ENCODE measurements around the gene MLLT1.

The MLLT1 gene

DNA sequence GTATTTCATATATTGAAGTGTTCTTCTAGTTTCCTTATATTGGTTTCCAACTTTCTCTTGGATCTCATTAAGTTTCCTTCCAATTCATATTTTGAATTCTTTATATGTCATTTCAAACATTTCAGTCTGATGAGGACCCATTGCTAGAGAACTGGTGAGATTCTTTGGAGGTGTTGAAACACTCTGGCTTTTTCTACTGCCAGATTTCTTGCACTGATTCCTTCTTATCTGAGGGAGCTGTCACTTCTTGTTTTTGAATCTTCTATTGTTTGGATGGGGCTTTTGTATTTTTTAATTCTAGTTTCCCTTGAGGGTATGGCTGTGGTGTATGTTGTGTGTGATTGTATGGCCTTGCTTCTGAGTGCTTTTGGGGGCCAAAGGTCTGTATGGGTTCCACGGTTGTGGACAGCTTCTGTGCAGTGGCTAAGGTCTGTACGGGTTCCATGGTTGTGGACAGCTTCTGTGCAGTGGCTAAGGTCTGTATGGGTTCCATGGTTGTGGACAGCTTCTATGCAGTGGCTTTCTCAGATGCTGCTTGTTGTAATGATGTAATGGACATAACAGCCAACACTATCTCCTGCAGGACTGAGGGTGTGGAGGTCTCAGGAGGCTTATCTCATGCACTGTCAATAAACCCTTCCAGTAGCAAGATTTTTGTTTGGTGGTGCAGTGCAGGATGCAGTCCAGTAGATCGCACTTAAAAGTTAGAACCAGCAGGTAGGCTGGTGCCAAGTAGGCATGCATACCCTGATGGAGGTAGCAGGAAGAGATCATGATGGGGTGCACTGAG is 107.5 kb downstream of the MLLT1 start:
- Histone ChIP-seq H3K27me3 (peaks cover 34% of the 10 kb centered on the region), H3K4me1 (ENCODE audit: control insufficient read depth in 1 of 2, insufficient read depth in 1 of 2, low read depth in 1 of 2, low read length in 1 of 2) (no peaks in the 10 kb centered on the region), H3K27ac (no peak overlapping the region), H3K4me3 (ENCODE audit: low read depth in 1 of 2, low read length in 1 of 2) (no peak overlapping the region), H3K9me3 (no peaks in the 10 kb centered on the region), H3K36me3 (no peaks in the 10 kb centered on the region)
- TF ChIP-seq, protein P1, sequence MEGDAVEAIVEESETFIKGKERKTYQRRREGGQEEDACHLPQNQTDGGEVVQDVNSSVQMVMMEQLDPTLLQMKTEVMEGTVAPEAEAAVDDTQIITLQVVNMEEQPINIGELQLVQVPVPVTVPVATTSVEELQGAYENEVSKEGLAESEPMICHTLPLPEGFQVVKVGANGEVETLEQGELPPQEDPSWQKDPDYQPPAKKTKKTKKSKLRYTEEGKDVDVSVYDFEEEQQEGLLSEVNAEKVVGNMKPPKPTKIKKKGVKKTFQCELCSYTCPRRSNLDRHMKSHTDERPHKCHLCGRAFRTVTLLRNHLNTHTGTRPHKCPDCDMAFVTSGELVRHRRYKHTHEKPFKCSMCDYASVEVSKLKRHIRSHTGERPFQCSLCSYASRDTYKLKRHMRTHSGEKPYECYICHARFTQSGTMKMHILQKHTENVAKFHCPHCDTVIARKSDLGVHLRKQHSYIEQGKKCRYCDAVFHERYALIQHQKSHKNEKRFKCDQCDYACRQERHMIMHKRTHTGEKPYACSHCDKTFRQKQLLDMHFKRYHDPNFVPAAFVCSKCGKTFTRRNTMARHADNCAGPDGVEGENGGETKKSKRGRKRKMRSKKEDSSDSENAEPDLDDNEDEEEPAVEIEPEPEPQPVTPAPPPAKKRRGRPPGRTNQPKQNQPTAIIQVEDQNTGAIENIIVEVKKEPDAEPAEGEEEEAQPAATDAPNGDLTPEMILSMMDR (IDR thresholded peaks at IDR 0.05) = no peak

DNA sequence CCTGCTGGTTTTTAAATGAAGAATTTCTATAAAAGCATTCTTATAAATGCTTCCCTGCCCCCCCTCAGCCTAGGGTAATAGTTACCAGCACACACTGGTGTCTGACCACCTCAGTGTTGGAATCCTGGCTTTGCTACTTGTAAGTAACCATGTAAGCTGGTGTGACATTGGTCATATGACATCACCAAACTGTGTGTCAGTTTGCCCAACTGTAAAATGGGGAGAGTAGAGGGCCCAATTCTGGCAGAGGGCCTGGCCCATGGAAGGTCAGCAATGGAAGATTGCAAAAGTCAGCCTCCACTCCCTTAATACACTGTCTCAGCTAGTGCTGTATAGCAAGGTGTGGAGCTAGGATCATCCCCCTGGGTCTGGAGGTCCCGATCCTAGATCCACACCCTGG is 112.7 kb downstream of the MLLT1 start:
- H3K4me3 ChIP-seq (ENCODE audit: low read depth in 1 of 2, low read length in 1 of 2) = no peak overlapping the region
- TF ChIP-seq, protein P1 (IDR thresholded peaks at IDR 0.05) = no peak
- H3K27ac ChIP-seq = no peak overlapping the region
- no peaks in the 10 kb centered on the region for H3K36me3 ChIP-seq
- no peaks in the 10 kb centered on the region for H3K4me1 ChIP-seq (ENCODE audit: control insufficient read depth in 1 of 2, insufficient read depth in 1 of 2, low read depth in 1 of 2, low read length in 1 of 2)
- H3K9me3 ChIP-seq = no peaks in the 10 kb centered on the region
- peaks cover 12% of the 10 kb centered on the region for H3K27me3 ChIP-seq

DNA sequence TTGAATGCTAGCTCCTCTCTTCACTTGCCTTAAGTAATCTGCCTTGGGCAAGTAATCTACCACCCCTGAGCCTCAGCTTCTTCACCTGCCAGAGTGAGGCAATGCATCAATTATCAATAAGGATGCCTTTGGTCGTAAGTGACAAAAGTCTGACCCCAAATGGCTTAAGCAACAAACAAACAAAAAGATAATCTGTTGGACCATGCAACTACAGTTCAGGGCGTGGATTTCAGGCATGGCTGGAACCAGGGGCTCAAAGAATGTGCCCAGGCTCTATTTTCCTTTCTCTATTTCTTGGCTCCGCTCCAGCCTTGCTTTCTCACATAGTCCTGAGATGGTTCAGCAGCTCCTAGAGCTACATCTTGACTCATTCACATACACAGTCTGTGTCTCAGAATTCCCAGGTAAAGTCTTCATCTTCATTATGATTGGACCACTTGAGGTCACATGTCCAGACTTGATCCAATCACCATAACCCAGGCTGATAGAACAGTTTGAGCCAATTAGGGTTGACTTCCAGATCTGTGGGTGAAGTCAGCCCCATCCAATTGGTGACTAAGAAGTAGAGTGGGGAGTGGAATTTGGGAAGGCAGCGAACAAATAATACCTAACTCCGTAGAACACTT is 114.8 kb downstream of the MLLT1 start:
- TF ChIP-seq, protein P1 (IDR thresholded peaks at IDR 0.05) = no peak
- H3K27me3 ChIP-seq = peaks cover 5% of the 10 kb centered on the region
- no peak overlapping the region for H3K4me3 ChIP-seq (ENCODE audit: low read depth in 1 of 2, low read length in 1 of 2)
- no peaks in the 10 kb centered on the region for H3K9me3 ChIP-seq
- no peaks in the 10 kb centered on the region for H3K36me3 ChIP-seq
- peaks cover 7 to 9% of the 10 kb centered on the region in 2 experiments for H3K4me1 ChIP-seq (ENCODE audit: control insufficient read depth in 1 of 2, insufficient read depth in 1 of 2, low read depth in 1 of 2, low read length in 1 of 2)
- no peak overlapping the region for H3K27ac ChIP-seq

- Histone ChIP-seq H3K27ac (no peak overlapping the region), H3K27me3 (no peaks in the 10 kb centered on the region), H3K4me3 (ENCODE audit: low read depth in 1 of 2, low read length in 1 of 2) (peak overlapping the region in 1 of 2 experiments; percentile 15), H3K9me3 (no peaks in the 10 kb centered on the region), H3K36me3 (no peaks in the 10 kb centered on the region), H3K4me1 (ENCODE audit: control insufficient read depth in 1 of 2, insufficient read depth in 1 of 2, low read depth in 1 of 2, low read length in 1 of 2) (peaks cover 7 to 9% of the 10 kb centered on the region in 2 experiments)
- TF ChIP-seq, protein P1 (IDR thresholded peaks at IDR 0.05) = no peak
Observed at GRCh38 chr19:6161271-6161850, 118.4 kb downstream of the MLLT1 start.
